Mucosa of rectum (tissue), 2 donors: Measurements from ENCODE around the gene WTAP.

ENCODE experiments used
- H3K27ac ChIP-seq, 2 donors: one replicate each; pipeline ENCODE4 v1.7.0; 2013; ENCODE audit warnings: inconsistent platforms in 2 of 2, low read depth in 2 of 2, low read length in 2 of 2
- H3K27me3 ChIP-seq, 2 donors: one replicate each; pipeline ENCODE4 v1.7.0; 2013; ENCODE audit warnings: low read length in 2 of 2; ENCODE audit not compliant: control insufficient read depth in 2 of 2, insufficient read depth in 2 of 2
- H3K36me3 ChIP-seq, 2 donors: one replicate each; pipeline ENCODE4 v1.7.0; 2013; ENCODE audit warnings: low read length in 2 of 2; ENCODE audit not compliant: control insufficient read depth in 2 of 2, insufficient read depth in 2 of 2
- H3K4me1 ChIP-seq, 2 donors: one replicate each; pipeline ENCODE4 v1.7.0; 2013; ENCODE audit warnings: low read length in 2 of 2, mild to moderate bottlenecking in 1 of 2; ENCODE audit not compliant: control insufficient read depth in 2 of 2, insufficient read depth in 2 of 2
- H3K4me3 ChIP-seq, 2 donors: one replicate each; pipeline ENCODE4 v1.7.0; 2013; ENCODE audit warnings: low read length in 2 of 2
- H3K9ac ChIP-seq, 2 donors: one replicate each; pipeline ENCODE4 v1.7.0; 2013; ENCODE audit warnings: low read length in 2 of 2, low read depth in 1 of 2, mild to moderate bottlenecking in 1 of 2
- H3K9me3 ChIP-seq, 2 donors: one replicate each; pipeline ENCODE4 v1.7.0; 2013; ENCODE audit warnings: low read length in 2 of 2; ENCODE audit not compliant: control insufficient read depth in 2 of 2
- donor health status: healthy.
- donor health status: Normal muscosa, but diverticular disease.

WTAP gene

DNA sequence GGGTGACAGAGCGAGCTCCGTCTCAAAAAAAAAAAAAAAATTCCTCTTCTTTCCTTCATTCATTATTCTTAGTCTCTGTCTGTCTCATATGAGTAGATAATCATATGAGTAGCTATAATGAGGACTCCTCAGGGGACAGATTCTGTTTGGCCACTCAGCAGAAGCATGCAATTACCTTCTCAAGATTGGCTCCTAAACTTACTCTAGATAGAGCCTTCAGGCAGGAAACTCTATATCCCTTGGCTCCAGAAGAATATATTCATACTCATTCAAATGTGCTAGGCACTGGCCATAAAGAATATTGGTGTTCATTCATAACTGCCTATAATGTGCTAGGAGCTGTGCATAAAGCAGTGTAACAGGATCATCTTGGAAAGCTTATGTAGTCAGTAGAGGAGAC lies 32.3 kb downstream of the WTAP start:
- H3K9me3 ChIP-seq, result no peaks in the 10 kb centered on the region
- no peak overlapping the region for H3K4me3 ChIP-seq
- peaks cover 10 to 14% of the 10 kb centered on the region in 2 donors for H3K4me1 ChIP-seq
- H3K36me3 ChIP-seq, result peaks cover 31 to 34% of the 10 kb centered on the region in 2 donors
- no peak overlapping the region for H3K27ac ChIP-seq
- no peaks in the 10 kb centered on the region for H3K27me3 ChIP-seq
- H3K9ac ChIP-seq, result no peak overlapping the region

- H3K36me3 ChIP-seq, result peaks cover 25 to 28% of the 10 kb centered on the region in 2 donors
These were observed 33.3 kb downstream of the WTAP start for GRCh38 chr6:159760602-159761057.

DNA sequence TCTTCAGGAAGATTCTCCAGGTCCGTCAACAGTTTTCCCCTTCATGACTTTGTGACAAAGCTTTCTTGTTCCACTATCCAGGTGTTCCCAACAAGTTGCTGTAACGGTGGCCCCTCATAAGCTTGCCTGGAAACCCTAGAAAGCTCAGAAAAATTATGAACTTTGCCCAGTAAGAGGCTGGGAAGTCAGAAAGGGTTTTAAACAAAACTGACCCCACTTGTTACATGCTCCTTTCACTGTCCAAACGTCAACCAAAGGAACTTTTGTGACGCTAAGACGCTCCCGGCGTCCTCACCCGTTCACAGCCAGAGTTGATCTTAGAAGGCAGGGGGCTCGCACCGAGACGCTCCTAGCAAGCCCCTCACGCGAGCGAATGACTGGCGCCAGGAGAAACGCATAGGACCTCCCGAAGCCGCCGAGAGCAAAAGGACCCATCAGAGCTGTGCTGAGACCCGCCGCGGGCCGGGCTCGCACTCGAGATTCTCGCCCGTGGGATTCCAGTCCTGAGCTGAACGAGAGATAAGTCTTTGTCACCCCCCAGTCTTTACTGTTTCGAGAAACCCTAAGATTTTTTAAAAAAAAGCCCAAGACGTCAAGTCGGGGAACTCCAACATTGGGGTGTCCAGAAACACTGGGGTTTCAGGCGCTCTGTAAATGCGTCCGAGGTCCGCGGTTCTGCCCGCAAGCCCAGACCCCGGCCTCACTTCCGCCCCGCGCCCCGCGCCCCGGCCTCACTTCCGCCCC lies 34.0 kb downstream of the WTAP start:
- Histone ChIP-seq H3K27ac (peak overlapping the region; percentile 99 to 100), H3K4me1 (peaks cover 10 to 14% of the 10 kb centered on the region in 2 donors), H3K36me3 (peaks cover 19 to 22% of the 10 kb centered on the region in 2 donors), H3K9ac (peak overlapping the region; percentile 77 to 96), H3K27me3 (no peaks in the 10 kb centered on the region), H3K4me3 (peak overlapping the region; percentile 82 to 98), H3K9me3 (no peaks in the 10 kb centered on the region)

More at GRCh38 chr6:159760602-159761057, 33.3 kb downstream of the WTAP start:
- Histone ChIP-seq H3K27me3 (no peaks in the 10 kb centered on the region), H3K4me3 (peak overlapping the region; percentile 82 to 98), H3K4me1 (peaks cover 10 to 14% of the 10 kb centered on the region in 2 donors), H3K27ac (peak overlapping the region in 1 of 2 donors; percentile 32), H3K9me3 (no peaks in the 10 kb centered on the region), H3K9ac (peak overlapping the region in 1 of 2 donors; percentile 96)

- peaks cover 10 to 14% of the 10 kb centered on the region in 2 donors for H3K4me1 ChIP-seq
These were observed 34.8 kb downstream of the WTAP start, which contains the start of gene ACAT2 for GRCh38 chr6:159761873-159762680. TSS of gene ACAT2 (plus strand) at chr6:159762045. CDS start at chr6:159762088, 43 bp downstream.

DNA sequence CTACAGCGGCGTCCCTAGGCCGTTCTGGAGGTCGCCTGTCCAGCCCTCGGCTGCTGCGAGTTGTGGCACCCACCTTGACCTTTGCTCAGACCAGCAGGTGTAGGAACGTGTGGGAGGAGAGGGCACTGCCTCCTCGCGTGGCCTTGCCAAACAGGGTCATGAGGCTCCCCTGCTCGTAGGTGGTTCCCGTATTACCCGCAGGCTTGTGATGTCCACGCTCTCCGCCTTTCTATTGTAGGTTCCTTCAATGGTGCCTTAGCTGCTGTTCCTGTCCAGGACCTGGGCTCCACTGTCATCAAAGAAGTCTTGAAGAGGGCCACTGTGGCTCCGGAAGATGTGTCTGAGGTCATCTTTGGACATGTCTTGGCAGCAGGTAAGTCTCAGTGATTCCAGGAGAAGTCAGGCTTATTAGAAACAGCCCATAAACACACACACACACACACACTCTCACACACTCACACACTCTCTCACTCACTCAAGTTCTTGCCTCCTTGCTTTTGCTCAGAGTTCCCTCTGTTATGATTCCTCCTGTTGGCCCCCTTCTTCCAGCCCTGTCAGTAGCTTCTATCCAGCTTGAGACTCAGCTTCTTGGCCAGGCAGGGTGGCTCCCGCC lies 35.5 kb downstream of the WTAP start:
- Histone ChIP-seq H3K4me3 (peak overlapping the region; percentile 98), H3K9ac (peak overlapping the region; percentile 95 to 97), H3K36me3 (peaks cover 24 to 28% of the 10 kb centered on the region in 2 donors), H3K9me3 (no peaks in the 10 kb centered on the region), H3K4me1 (peaks cover 10 to 14% of the 10 kb centered on the region in 2 donors), H3K27ac (peak overlapping the region; percentile 99 to 100), H3K27me3 (no peaks in the 10 kb centered on the region)

More at GRCh38 chr6:159761873-159762680, 34.8 kb downstream of the WTAP start, which contains the start of gene ACAT2:
- peak within 1 kb of the TSS; percentile 96 to 97 for H3K9ac ChIP-seq
- H3K27me3 ChIP-seq, result no peaks in the 10 kb centered on the region
- peaks cover 21 to 24% of the 10 kb centered on the region in 2 donors for H3K36me3 ChIP-seq
- no peaks in the 10 kb centered on the region for H3K9me3 ChIP-seq
- peak within 1 kb of the TSS; percentile 98 for H3K4me3 ChIP-seq
- peak within 1 kb of the TSS; percentile 99 to 100 for H3K27ac ChIP-seq

DNA sequence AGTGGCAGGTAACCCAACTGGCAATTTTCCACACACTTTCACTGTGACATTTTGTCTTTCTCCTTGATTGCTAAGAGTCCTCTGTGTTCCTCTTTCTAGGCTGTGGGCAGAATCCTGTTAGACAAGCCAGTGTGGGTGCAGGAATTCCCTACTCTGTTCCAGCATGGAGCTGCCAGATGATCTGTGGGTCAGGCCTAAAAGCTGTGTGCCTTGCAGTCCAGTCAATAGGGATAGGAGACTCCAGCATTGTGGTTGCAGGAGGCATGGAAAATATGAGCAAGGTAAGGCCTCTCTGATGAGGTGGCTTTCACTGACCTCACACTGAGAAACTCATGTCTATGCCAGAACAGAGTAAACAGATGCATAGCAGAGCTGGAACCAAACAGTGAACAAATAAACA lies 39.6 kb downstream of the WTAP start:
- H3K4me3 ChIP-seq, result no peak overlapping the region
- H3K27ac ChIP-seq, result no peak overlapping the region
- peaks cover 0 to 11% of the 10 kb centered on the region in 2 donors for H3K4me1 ChIP-seq
- peaks cover 35 to 37% of the 10 kb centered on the region in 2 donors for H3K36me3 ChIP-seq
- no peaks in the 10 kb centered on the region for H3K9me3 ChIP-seq
- no peak overlapping the region for H3K9ac ChIP-seq
- H3K27me3 ChIP-seq, result no peaks in the 10 kb centered on the region

GRCh38 chr6:159769470-159769869 lies 42.2 kb downstream of the WTAP start:
- Histone ChIP-seq H3K9ac (no peak overlapping the region), H3K4me1 (no peaks in the 10 kb centered on the region), H3K36me3 (peaks cover 34 to 37% of the 10 kb centered on the region in 2 donors)

DNA sequence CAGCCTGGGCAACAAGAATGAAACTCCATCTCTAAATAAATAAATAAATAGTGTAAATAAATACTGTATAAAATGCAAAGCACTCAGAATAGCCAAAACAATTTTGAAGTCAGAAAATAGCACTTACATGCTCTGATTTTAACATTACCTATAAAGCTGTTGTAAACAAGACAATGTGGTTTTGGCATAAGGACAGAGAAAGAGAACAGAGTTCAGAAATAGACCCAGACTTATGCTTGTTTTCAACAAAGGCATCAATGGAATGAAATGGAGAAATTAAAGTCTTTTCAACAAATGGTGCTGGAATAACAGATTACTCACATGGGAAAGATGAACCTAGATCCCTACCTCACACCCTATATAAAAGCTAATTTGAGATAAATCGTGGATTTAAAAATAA lies 44.9 kb downstream of the WTAP start:
- H3K27ac ChIP-seq, result no peak overlapping the region
- no peaks in the 10 kb centered on the region for H3K9me3 ChIP-seq
- no peak overlapping the region for H3K4me3 ChIP-seq
- peaks cover 25 to 36% of the 10 kb centered on the region in 2 donors for H3K36me3 ChIP-seq
- H3K9ac ChIP-seq, result no peak overlapping the region
- H3K27me3 ChIP-seq, result no peaks in the 10 kb centered on the region
- peaks cover 4 to 8% of the 10 kb centered on the region in 2 donors for H3K4me1 ChIP-seq

More at GRCh38 chr6:159769470-159769869, 42.2 kb downstream of the WTAP start:
- Histone ChIP-seq H3K4me3 (no peak overlapping the region), H3K9me3 (no peaks in the 10 kb centered on the region), H3K27me3 (no peaks in the 10 kb centered on the region), H3K27ac (no peak overlapping the region)

- H3K36me3 ChIP-seq, result peaks cover 44 to 58% of the 10 kb centered on the region in 2 donors
- H3K4me3 ChIP-seq, result no peak overlapping the region
- no peaks in the 10 kb centered on the region for H3K27me3 ChIP-seq
- H3K27ac ChIP-seq, result peak overlapping the region; percentile 56 to 77
- H3K4me1 ChIP-seq, result peaks cover 11 to 16% of the 10 kb centered on the region in 2 donors
- no peaks in the 10 kb centered on the region for H3K9me3 ChIP-seq
- no peak overlapping the region for H3K9ac ChIP-seq
These were observed 50.1 kb downstream of the WTAP start for GRCh38 chr6:159777240-159777904.
